Endothelial cell of umbilical vein (primary cell): ENCODE results near the gene MARS1.

Experiments
- CTCF ChIP-seq, 2 donors: IDR thresholded peaks; 1 replicate in 1 of 2; 2 replicates in 1 of 2; pipeline ENCODE4 v1.5.1; 2011; ENCODE audit warnings: low read length in 2 of 2, mild to moderate bottlenecking in 2 of 2, moderate library complexity in 2 of 2, control low read depth in 1 of 2, inconsistent platforms in 1 of 2, low read depth in 1 of 2; ENCODE audit not compliant: insufficient read depth in 1 of 2; ENCODE audit errors: extremely low read depth in 1 of 2
- FOS ChIP-seq: IDR thresholded peaks from 2 replicates; pipeline ENCODE4 v1.6.1; 2011; ENCODE audit warnings: mild to moderate bottlenecking, low read length, moderate library complexity, borderline replicate concordance; ENCODE audit not compliant: insufficient read depth
- POLR2AphosphoS5 ChIP-seq: IDR thresholded peaks from 2 replicates; pipeline ENCODE4 v1.6.1; 2012; ENCODE audit warnings: low read depth, mild to moderate bottlenecking, control low read depth, low read length, moderate library complexity; ENCODE audit not compliant: insufficient read depth

GRCh38 chr12:57470970-57471656 is 16.8 kb upstream of the MARS1 start:
- no peak for TF ChIP-seq CTCF (IDR thresholded peaks at IDR 0.05; ENCODE audit: extremely low read depth in 1 of 2, insufficient read depth in 1 of 2, low read depth in 1 of 2, low read length in 2 of 2)
- no peak for TF ChIP-seq FOS
- no peak for TF ChIP-seq POLR2AphosphoS5
